ENCODE data around the gene IZUMO1.

IZUMO1 gene

GRCh38 chr19:48757741-48758144, 11.0 kb upstream of the IZUMO1 start:
- FAIRE-seq (no peak), DNase-seq (ENCODE audit: low spot score) (no peak)

GRCh38 chr19:48757089-48757675, 10.5 kb upstream of the IZUMO1 start:
- FAIRE-seq (no peak), DNase-seq (ENCODE audit: low spot score) (no peak)

GRCh38 chr19:48756686-48757085, 10.0 kb upstream of the IZUMO1 start:
- FAIRE-seq (no peak), DNase-seq (ENCODE audit: low spot score) (no peak)

- FAIRE-seq: no peak
These were observed 9.5 kb upstream of the IZUMO1 start for GRCh38 chr19:48756212-48756611.

GRCh38 chr19:48755787-48756186, 9.1 kb upstream of the IZUMO1 start:
- DNase-seq (ENCODE audit: low spot score) (no peak), FAIRE-seq (no peak)

More at GRCh38 chr19:48756212-48756611, 9.5 kb upstream of the IZUMO1 start:
- no peak for DNase-seq (ENCODE audit: low spot score)

- FAIRE-seq (no peak), DNase-seq (ENCODE audit: low spot score) (no peak)
These were observed 8.5 kb upstream of the IZUMO1 start, which contains the start of gene FGF21 for GRCh38 chr19:48755084-48755641. Gene FGF21, plus strand, starts transcription at chr19:48755524. Its CDS starts 713 bp downstream, at chr19:48756237.

GRCh38 chr19:48752496-48753365, 6.0 kb upstream of the IZUMO1 start, which contains the start of gene FUT1:
Gene FUT1, minus strand, starts transcription at chr19:48752641. Its CDS starts 1,360 bp downstream, at chr19:48751281.
- FAIRE-seq: no peak
- DNase-seq (ENCODE audit: low spot score): no peak

GRCh38 chr19:48751845-48752495, 5.3 kb upstream of the IZUMO1 start:
- DNase-seq (ENCODE audit: low spot score) (no peak), FAIRE-seq (no peak)

- DNase-seq (ENCODE audit: low spot score) (no peak), FAIRE-seq (no peak)
These were observed 4.2 kb upstream of the IZUMO1 start for GRCh38 chr19:48750771-48751504.

GRCh38 chr19:48750351-48750750, 3.6 kb upstream of the IZUMO1 start:
- FAIRE-seq (no peak), DNase-seq (ENCODE audit: low spot score) (no peak)

- DNase-seq (ENCODE audit: low spot score): no peak
- no peak for FAIRE-seq
These were observed 3.0 kb upstream of the IZUMO1 start for GRCh38 chr19:48749571-48750198.

GRCh38 chr19:48746110-48746509, 599 bp downstream of the IZUMO1 start:
- FAIRE-seq: no peak
- DNase-seq (ENCODE audit: low spot score): no peak

GRCh38 chr19:48745208-48745995, 1.3 kb downstream of the IZUMO1 start:
- FAIRE-seq (no peak), DNase-seq (ENCODE audit: low spot score) (peak; percentile 4)

GRCh38 chr19:48742096-48742495, 4.6 kb downstream of the IZUMO1 start:
- DNase-seq (ENCODE audit: low spot score): no peak
- no peak for FAIRE-seq

GRCh38 chr19:48741129-48741999, 5.3 kb downstream of the IZUMO1 start:
- no peak for FAIRE-seq
- DNase-seq (ENCODE audit: low spot score): no peak

GRCh38 chr19:48740164-48740972, 6.3 kb downstream of the IZUMO1 start, which contains the start of gene RASIP1:
Gene RASIP1, minus strand, starts transcription at chr19:48740610. Its CDS starts 328 bp downstream, at chr19:48740282.
- DNase-seq (ENCODE audit: low spot score): no peak
- FAIRE-seq: no peak

- DNase-seq (ENCODE audit: low spot score) (no peak), FAIRE-seq (no peak)
These were observed 7.1 kb downstream of the IZUMO1 start for GRCh38 chr19:48739404-48740163.

All from RCC 7860 (cell line).